ENCODE data around the gene MPG.

- TF ChIP-seq, protein P1, sequence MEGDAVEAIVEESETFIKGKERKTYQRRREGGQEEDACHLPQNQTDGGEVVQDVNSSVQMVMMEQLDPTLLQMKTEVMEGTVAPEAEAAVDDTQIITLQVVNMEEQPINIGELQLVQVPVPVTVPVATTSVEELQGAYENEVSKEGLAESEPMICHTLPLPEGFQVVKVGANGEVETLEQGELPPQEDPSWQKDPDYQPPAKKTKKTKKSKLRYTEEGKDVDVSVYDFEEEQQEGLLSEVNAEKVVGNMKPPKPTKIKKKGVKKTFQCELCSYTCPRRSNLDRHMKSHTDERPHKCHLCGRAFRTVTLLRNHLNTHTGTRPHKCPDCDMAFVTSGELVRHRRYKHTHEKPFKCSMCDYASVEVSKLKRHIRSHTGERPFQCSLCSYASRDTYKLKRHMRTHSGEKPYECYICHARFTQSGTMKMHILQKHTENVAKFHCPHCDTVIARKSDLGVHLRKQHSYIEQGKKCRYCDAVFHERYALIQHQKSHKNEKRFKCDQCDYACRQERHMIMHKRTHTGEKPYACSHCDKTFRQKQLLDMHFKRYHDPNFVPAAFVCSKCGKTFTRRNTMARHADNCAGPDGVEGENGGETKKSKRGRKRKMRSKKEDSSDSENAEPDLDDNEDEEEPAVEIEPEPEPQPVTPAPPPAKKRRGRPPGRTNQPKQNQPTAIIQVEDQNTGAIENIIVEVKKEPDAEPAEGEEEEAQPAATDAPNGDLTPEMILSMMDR (IDR thresholded peaks at IDR 0.05; ENCODE audit: borderline replicate concordance, extremely low read depth, low read length, poor library complexity, severe bottlenecking) = no peak
- no peak for TF ChIP-seq EZH2 (IDR thresholded peaks at IDR 0.05; ENCODE audit: borderline replicate concordance, low read depth, low read length, severe bottlenecking)
These were observed 685 bp upstream of the MPG start for GRCh38 chr16:77273-77806.
